NT2/D1 (cell line): ENCODE measurements around the gene ENTREP1.

Experiments
- SUZ12 ChIP-seq: IDR thresholded peaks from 2 replicates; pipeline ENCODE4 v1.6.1; 2011; ENCODE audit not compliant: insufficient read length, insufficient read depth; ENCODE audit errors: extremely low read depth
- YY1 ChIP-seq: IDR thresholded peaks from 2 replicates; pipeline ENCODE4 v1.6.1; 2011; ENCODE audit not compliant: insufficient read length, insufficient read depth
- ZNF274 ChIP-seq: IDR thresholded peaks from 2 replicates; pipeline ENCODE4 v1.6.1; 2011; ENCODE audit warnings: mild to moderate bottlenecking, low read depth, low read length

DNA sequence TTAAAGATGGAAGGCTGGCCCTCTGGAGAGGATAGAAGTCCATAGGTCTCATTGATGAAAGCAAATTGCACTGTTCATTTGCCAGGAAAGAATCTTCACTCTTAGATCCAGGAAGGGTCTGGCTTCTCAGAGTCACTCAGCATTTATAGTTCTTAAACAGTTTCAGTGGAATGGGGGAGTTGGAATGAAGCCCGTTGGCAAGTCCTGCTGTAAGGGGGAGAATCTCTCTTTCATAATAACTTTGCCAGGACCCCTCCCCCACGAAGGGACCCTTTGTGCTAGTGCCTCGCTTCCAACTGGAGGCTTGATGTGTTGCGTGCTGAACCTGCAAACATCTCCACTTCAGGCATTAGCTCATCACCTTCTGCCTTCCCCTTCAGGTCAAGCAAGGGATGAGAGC is 57.1 kb downstream of the ENTREP1 start:
- TF ChIP-seq SUZ12, result no peak
- no peak for TF ChIP-seq YY1
- TF ChIP-seq ZNF274, result no peak
